ENCODE measurements around the gene PLXNB1.

PLXNB1 gene

GRCh38 chr3:48416546-48416945 is 13.3 kb downstream of the PLXNB1 start:
- no peak for DNase-seq

GRCh38 chr3:48416091-48416505 is 13.8 kb downstream of the PLXNB1 start:
- DNase-seq, result no peak

GRCh38 chr3:48415251-48415953 is 14.5 kb downstream of the PLXNB1 start:
- DNase-seq, result no peak

- no peak for DNase-seq
These were observed 15.3 kb downstream of the PLXNB1 start for GRCh38 chr3:48414376-48415250.

GRCh38 chr3:48413611-48414010 is 16.3 kb downstream of the PLXNB1 start:
- no peak for DNase-seq

- no peak for DNase-seq
These were observed 16.8 kb downstream of the PLXNB1 start for GRCh38 chr3:48413086-48413485.

GRCh38 chr3:48412375-48413001 is 17.4 kb downstream of the PLXNB1 start:
- DNase-seq, result no peak

GRCh38 chr3:48411606-48412374 is 18.1 kb downstream of the PLXNB1 start:
- no peak for DNase-seq

- DNase-seq, result no peak
These were observed 18.8 kb downstream of the PLXNB1 start for GRCh38 chr3:48411041-48411588.

GRCh38 chr3:48410205-48411040 is 19.5 kb downstream of the PLXNB1 start:
- no peak for DNase-seq

- no peak for DNase-seq
These were observed 20.3 kb downstream of the PLXNB1 start for GRCh38 chr3:48409291-48410201.

- no peak for DNase-seq
These were observed 21.0 kb downstream of the PLXNB1 start for GRCh38 chr3:48408823-48409281.

GRCh38 chr3:48407542-48408099 is 22.3 kb downstream of the PLXNB1 start:
- DNase-seq, result no peak

- DNase-seq, result no peak
These were observed 23.1 kb downstream of the PLXNB1 start for GRCh38 chr3:48406443-48407431.

- no peak for DNase-seq
These were observed 23.9 kb downstream of the PLXNB1 start for GRCh38 chr3:48405971-48406370.

- DNase-seq, result no peak
These were observed 24.5 kb downstream of the PLXNB1 start for GRCh38 chr3:48405343-48405881.

GRCh38 chr3:48404440-48405342 is 25.2 kb downstream of the PLXNB1 start:
- DNase-seq, result no peak

Data from activated CD4-positive, alpha-beta T cell treated with anti-CD3 and anti-CD28 coated beads, Interleukin-10, Interleukin-2, amounts not matched to agents 100 ng/mL and 50 ng/mL, durations not matched to agents 16 hours and 8 hours (primary cell).